Transverse colon (tissue), 4 donors: Measurements from ENCODE around the gene GDPGP1. TPM values are rescaled to one million over a fixed set of nuclear protein-coding genes. Genes with fewer than 3 reads are reported as not detected.
A peak's percentile ranks its signal among the peaks of the same experiment; 100 is the strongest.

Experiments used
- DNase-seq: peaks from one replicate; pipeline ENCODE4 v3.0.0-alpha.2; 2019
- H3K27ac ChIP-seq, 4 donors: fragments of 200-600 bp; sonication (generic); 2 replicates each; pipeline ENCODE4 v1.5.1; 2016 to 2018; ENCODE audit warnings: inconsistent platforms in 4 of 4
- H3K27me3 ChIP-seq: fragments of 200-600 bp; sonication (generic); 2 replicates; pipeline ENCODE4 v1.5.1; 2017; ENCODE audit warnings: inconsistent platforms
- H3K36me3 ChIP-seq, 4 donors: fragments of 200-600 bp; sonication (generic); 2 replicates each; pipeline ENCODE4 v1.5.1; 2017 to 2019; ENCODE audit warnings: inconsistent platforms in 4 of 4
- H3K4me1 ChIP-seq, 4 donors: fragments of 200-600 bp; sonication (generic); 2 replicates each; pipeline ENCODE4 v1.5.1; 2017 to 2020; ENCODE audit warnings: inconsistent platforms in 4 of 4
- H3K4me3 ChIP-seq, 4 donors: fragments of 200-600 bp; sonication (generic); 1 replicate in 1 of 4; 2 replicates in 3 of 4; pipeline versions ENCODE4 v1.5.1 to v1.6.1; 2017 to 2019; ENCODE audit warnings: inconsistent platforms in 4 of 4
- H3K9me3 ChIP-seq, 2 donors: fragments of 200-600 bp; sonication (generic); 2 replicates each; pipeline ENCODE4 v1.5.1; 2017 to 2019; ENCODE audit warnings: inconsistent platforms in 2 of 2
- CTCF ChIP-seq, 5 experiments: fragments of 200-600 bp in 3 of 5; fragments of 450-650 bp in 2 of 5; sonication (generic) in 3 of 5; IDR thresholded peaks; 1 replicate in 2 of 5; 2 replicates in 3 of 5; pipeline ENCODE4 v1.5.1; 2016 to 2017; ENCODE audit warnings: antibody characterized with exemption in 5 of 5, inconsistent platforms in 3 of 5, mild to moderate bottlenecking in 2 of 5, moderate library complexity in 1 of 5
- EP300 ChIP-seq: sonication (generic); formaldehyde crosslinking; IDR thresholded peaks from one replicate; pipeline ENCODE4 v1.6.1; 2017; ENCODE audit warnings: antibody characterized with exemption, low read depth
- POLR2A ChIP-seq: fragments of 450-650 bp; IDR thresholded peaks from one replicate; pipeline ENCODE4 v1.6.1; 2016; ENCODE audit warnings: antibody characterized with exemption, mild to moderate bottlenecking, moderate library complexity
- POLR2AphosphoS5 ChIP-seq, 3 donors: sonication (generic); formaldehyde crosslinking; IDR thresholded peaks; one replicate each; pipeline ENCODE4 v1.6.1; 2016; ENCODE audit warnings: antibody characterized with exemption in 3 of 3
- WGBS, 2 donors: methylation state at CpG; one replicate each; pipeline ENCODE4 v1.1.5; 2018; ENCODE audit warnings: low coverage in 1 of 2; 5-methylcytosine and 5-hydroxymethylcytosine counted together
- in situ Hi-C, 4 donors: fragments of 200-750 bp; cut with MboI; loops; one replicate each; pipeline versions ENCODE4 v1.15.0 to v1.15.1; 2017; ENCODE audit warnings: low sequenced_read_pairs in 3 of 4, low pct_ligation_motif_present in 1 of 4, low pct_unique_long_range_greater_than_20kb in 1 of 4
- intact Hi-C: fragments of 100-400 bp; cut with DNase I; formaldehyde crosslinking; loops from one replicate; pipeline ENCODE4 v1.15.1; 2023; ENCODE audit warnings: low total_unique reads
- total RNA-seq, 4 donors: library from RNA; depleted of rRNA; stranded (reverse); fragments of >200 nt; gene quantifications; one replicate each; pipeline ENCODE4 v1.1.0, GENCODE V29; 2016

The GDPGP1 gene
- total RNA-seq, 4 donors from 2014 or later = 6.8 to 28.8 (median 21.3) TPM

- Histone ChIP-seq H3K27ac (peak overlapping the region; percentile 82 to 99 (median 94)), H3K4me1 (peaks cover 46 to 67% (median 52%) of the 10 kb centered on the region in 4 donors), H3K4me3 (no peak overlapping the region), H3K36me3 (no peaks in the 10 kb centered on the region), H3K9me3 (no peaks in the 10 kb centered on the region), H3K27me3 (no peaks in the 10 kb centered on the region)
- intact Hi-C loops = no loop called here
- TF ChIP-seq POLR2A (peak; percentile 43), POLR2AphosphoS5 (IDR thresholded peaks at IDR 0.05) (peak; percentile 53 to 67 (median 55)), EP300 (no peak)
- in situ Hi-C loops = no loop called here
- 0 to 16% methylated on average over 1 to 6 of the region's 7 CpGs for WGBS, 2 donors
- peak; percentile 91 for DNase-seq
These were observed 42.1 kb upstream of the GDPGP1 start for GRCh38 chr15:90191794-90192509.

- in situ Hi-C loops (no loop called here), intact Hi-C loops (no loop called here)
- Histone ChIP-seq H3K4me1 (peaks cover 43 to 57% (median 49%) of the 10 kb centered on the region in 4 donors), H3K36me3 (no peaks in the 10 kb centered on the region), H3K27me3 (no peaks in the 10 kb centered on the region), H3K27ac (peak overlapping the region; percentile 82 to 99 (median 94)), H3K4me3 (no peak overlapping the region), H3K9me3 (no peaks in the 10 kb centered on the region)
- DNase-seq = no peak
- WGBS, 2 donors = 61% methylated on average over 2 to 16 of the region's 16 CpGs
- TF ChIP-seq POLR2AphosphoS5 (IDR thresholded peaks at IDR 0.05) (peak in 2 of 3 donors; percentile 7 to 30), POLR2A (no peak)
These were observed 40.8 kb upstream of the GDPGP1 start for GRCh38 chr15:90192961-90193786.

- peaks cover 40 to 47% (median 42%) of the 10 kb centered on the region in 4 donors for H3K4me1 ChIP-seq
- no peaks in the 10 kb centered on the region for H3K27me3 ChIP-seq
- intact Hi-C loops (no loop called here), in situ Hi-C loops (no loop called here)
- TF ChIP-seq POLR2AphosphoS5 (IDR thresholded peaks at IDR 0.05) = no peak
- no peak for TF ChIP-seq POLR2A
- TF ChIP-seq CTCF (IDR thresholded peaks at IDR 0.05) = no peak
- no peak for TF ChIP-seq EP300
- H3K4me3 ChIP-seq = no peak overlapping the region
- WGBS, 2 donors = 90 to 96% methylated on average over 2 of the region's 2 CpGs
- no peaks in the 10 kb centered on the region for H3K9me3 ChIP-seq
- H3K36me3 ChIP-seq = no peaks in the 10 kb centered on the region
- no peak for DNase-seq
- peak overlapping the region in 3 of 4 donors; percentile 91 to 99 (median 96) for H3K27ac ChIP-seq
These were observed 39.4 kb upstream of the GDPGP1 start for GRCh38 chr15:90194655-90195054.

GRCh38 chr15:90200534-90201129, 33.4 kb upstream of the GDPGP1 start:
- peak overlapping the region; percentile 82 to 91 (median 88) for H3K27ac ChIP-seq
- intact Hi-C loops (no loop called here), in situ Hi-C loops (no loop called here)
- TF ChIP-seq POLR2A = no peak
- TF ChIP-seq POLR2AphosphoS5 (IDR thresholded peaks at IDR 0.05) = no peak
- no peak for TF ChIP-seq CTCF (IDR thresholded peaks at IDR 0.05)
- no peak for TF ChIP-seq EP300
- H3K9me3 ChIP-seq = no peaks in the 10 kb centered on the region
- 21 to 60% methylated on average over 1 to 20 of the region's 24 CpGs for WGBS, 2 donors
- H3K4me3 ChIP-seq = peak overlapping the region; percentile 60 to 96 (median 78)
- H3K36me3 ChIP-seq = no peaks in the 10 kb centered on the region
- DNase-seq = no peak
- H3K27me3 ChIP-seq = no peaks in the 10 kb centered on the region
- peaks cover 17 to 30% (median 22%) of the 10 kb centered on the region in 4 donors for H3K4me1 ChIP-seq
